ENCODE data around the gene DNAJC24. TPM values are rescaled to one million over a fixed set of nuclear protein-coding genes. Genes with fewer than 3 reads are reported as not detected.

Gene DNAJC24
- total RNA-seq, 2 donors from 2014 or later = 23.9 to 28.6 TPM

DNA sequence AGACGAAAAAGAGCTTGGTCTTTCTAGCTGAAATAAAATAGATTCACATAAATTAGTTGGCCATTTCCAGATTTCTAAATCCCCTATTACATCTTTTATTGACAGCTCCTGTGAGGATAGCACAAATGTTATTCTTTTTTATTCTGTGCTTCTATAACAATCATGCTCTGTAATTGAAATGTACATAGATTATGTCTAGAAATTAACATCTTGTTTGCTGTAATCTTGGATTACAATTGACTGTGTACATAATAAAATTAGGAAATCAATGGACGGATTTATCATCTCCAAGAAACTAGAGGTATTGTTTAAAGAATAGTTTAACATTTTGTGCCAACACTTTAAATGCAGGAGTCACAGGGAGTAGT is 108.5 kb downstream of the DNAJC24 start:
- no peak overlapping the region for H3K4me3 Mint-ChIP-seq
- peaks cover 12% of the 10 kb centered on the region for H3K4me1 Mint-ChIP-seq
- no peaks in the 10 kb centered on the region for H3K9me3 Mint-ChIP-seq
- Histone ChIP-seq H3K27ac (ENCODE audit: low read depth, low read length) (no peak overlapping the region), H3K27me3 (ENCODE audit: control insufficient read depth, insufficient read depth, low read length, poor library complexity, severe bottlenecking) (no peaks in the 10 kb centered on the region), H3K9ac (ENCODE audit: extremely low read depth, low read length, poor library complexity, severe bottlenecking) (no peak overlapping the region), H3K36me3 (ENCODE audit: control insufficient read depth, insufficient read depth, low read length) (no peaks in the 10 kb centered on the region), H3K4me3 (ENCODE audit: low read length) (no peak overlapping the region), H3K9me3 (ENCODE audit: control insufficient read depth, low read length) (no peaks in the 10 kb centered on the region), H3K4me1 (ENCODE audit: control insufficient read depth, insufficient read depth, low read length) (peaks cover 7% of the 10 kb centered on the region)
- peaks cover 10% of the 10 kb centered on the region for H3K36me3 Mint-ChIP-seq (ENCODE audit: low read depth)
- H3K27me3 Mint-ChIP-seq (ENCODE audit: insufficient read depth) = no peaks in the 10 kb centered on the region
- TF ChIP-seq, protein P1, sequence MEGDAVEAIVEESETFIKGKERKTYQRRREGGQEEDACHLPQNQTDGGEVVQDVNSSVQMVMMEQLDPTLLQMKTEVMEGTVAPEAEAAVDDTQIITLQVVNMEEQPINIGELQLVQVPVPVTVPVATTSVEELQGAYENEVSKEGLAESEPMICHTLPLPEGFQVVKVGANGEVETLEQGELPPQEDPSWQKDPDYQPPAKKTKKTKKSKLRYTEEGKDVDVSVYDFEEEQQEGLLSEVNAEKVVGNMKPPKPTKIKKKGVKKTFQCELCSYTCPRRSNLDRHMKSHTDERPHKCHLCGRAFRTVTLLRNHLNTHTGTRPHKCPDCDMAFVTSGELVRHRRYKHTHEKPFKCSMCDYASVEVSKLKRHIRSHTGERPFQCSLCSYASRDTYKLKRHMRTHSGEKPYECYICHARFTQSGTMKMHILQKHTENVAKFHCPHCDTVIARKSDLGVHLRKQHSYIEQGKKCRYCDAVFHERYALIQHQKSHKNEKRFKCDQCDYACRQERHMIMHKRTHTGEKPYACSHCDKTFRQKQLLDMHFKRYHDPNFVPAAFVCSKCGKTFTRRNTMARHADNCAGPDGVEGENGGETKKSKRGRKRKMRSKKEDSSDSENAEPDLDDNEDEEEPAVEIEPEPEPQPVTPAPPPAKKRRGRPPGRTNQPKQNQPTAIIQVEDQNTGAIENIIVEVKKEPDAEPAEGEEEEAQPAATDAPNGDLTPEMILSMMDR (conservative IDR thresholded peaks at IDR 0.05) = no peak
- WGBS, 2 experiments (ENCODE audit: insufficient coverage in 1 of 2, insufficient read length in 1 of 2) = 92 to 100% methylated on average over 1 to 2 of the region's 2 CpGs
- DNase-seq = no peak
- H3K27ac Mint-ChIP-seq = no peak overlapping the region

GRCh38 chr11:31479066-31479465 is 109.4 kb downstream of the DNAJC24 start:
- no peaks in the 10 kb centered on the region for H3K27me3 Mint-ChIP-seq (ENCODE audit: insufficient read depth)
- H3K9me3 ChIP-seq (ENCODE audit: control insufficient read depth, low read length) = no peaks in the 10 kb centered on the region
- H3K27ac ChIP-seq (ENCODE audit: low read depth, low read length) = no peak overlapping the region
- H3K4me3 ChIP-seq (ENCODE audit: low read length) = no peak overlapping the region
- H3K27me3 ChIP-seq (ENCODE audit: control insufficient read depth, insufficient read depth, low read length, poor library complexity, severe bottlenecking) = no peaks in the 10 kb centered on the region
- TF ChIP-seq, protein P1 (conservative IDR thresholded peaks at IDR 0.05) = no peak
- H3K36me3 Mint-ChIP-seq (ENCODE audit: low read depth) = peaks cover 4% of the 10 kb centered on the region
- no peaks in the 10 kb centered on the region for H3K9me3 Mint-ChIP-seq
- 92 to 100% methylated on average over 1 to 3 of the region's 4 CpGs for WGBS, 2 experiments (ENCODE audit: insufficient coverage in 1 of 2, insufficient read length in 1 of 2)
- no peak for DNase-seq
- no peak overlapping the region for H3K27ac Mint-ChIP-seq
- H3K9ac ChIP-seq (ENCODE audit: extremely low read depth, low read length, poor library complexity, severe bottlenecking) = no peak overlapping the region
- peaks cover 12% of the 10 kb centered on the region for H3K4me1 Mint-ChIP-seq
- H3K36me3 ChIP-seq (ENCODE audit: control insufficient read depth, insufficient read depth, low read length) = no peaks in the 10 kb centered on the region
- peaks cover 7% of the 10 kb centered on the region for H3K4me1 ChIP-seq (ENCODE audit: control insufficient read depth, insufficient read depth, low read length)
- H3K4me3 Mint-ChIP-seq = no peak overlapping the region

DNA sequence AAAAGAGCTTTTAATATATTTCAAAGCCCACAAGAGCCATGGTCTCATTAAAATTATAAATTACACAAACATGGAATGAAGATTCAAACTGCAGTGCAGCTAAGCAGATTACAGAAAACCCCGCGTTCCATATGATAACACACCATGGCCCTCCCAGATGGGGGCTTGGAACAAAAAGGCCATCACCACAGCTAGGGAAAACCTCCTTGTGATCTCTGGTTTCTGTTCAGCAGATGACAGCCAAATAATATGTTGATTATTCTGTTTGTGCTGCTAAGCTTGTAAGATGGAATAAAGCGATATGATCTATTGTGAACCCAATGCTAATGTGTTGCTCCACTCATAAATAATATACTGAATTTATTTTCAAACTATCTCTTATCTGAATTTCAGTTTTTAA is 111.3 kb downstream of the DNAJC24 start:
- Mint-ChIP-seq H3K27ac (no peak overlapping the region), H3K27me3 (ENCODE audit: insufficient read depth) (no peaks in the 10 kb centered on the region), H3K36me3 (ENCODE audit: low read depth) (no peaks in the 10 kb centered on the region), H3K4me1 (peaks cover 17% of the 10 kb centered on the region), H3K4me3 (no peak overlapping the region), H3K9me3 (no peaks in the 10 kb centered on the region)
- Histone ChIP-seq H3K9me3 (ENCODE audit: control insufficient read depth, low read length) (no peaks in the 10 kb centered on the region), H3K4me3 (ENCODE audit: low read length) (no peak overlapping the region), H3K9ac (ENCODE audit: extremely low read depth, low read length, poor library complexity, severe bottlenecking) (no peak overlapping the region), H3K27me3 (ENCODE audit: control insufficient read depth, insufficient read depth, low read length, poor library complexity, severe bottlenecking) (no peaks in the 10 kb centered on the region), H3K36me3 (ENCODE audit: control insufficient read depth, insufficient read depth, low read length) (no peaks in the 10 kb centered on the region), H3K4me1 (ENCODE audit: control insufficient read depth, insufficient read depth, low read length) (peaks cover 7% of the 10 kb centered on the region), H3K27ac (ENCODE audit: low read depth, low read length) (no peak overlapping the region)
- WGBS, 2 experiments (ENCODE audit: insufficient coverage in 1 of 2, insufficient read length in 1 of 2) = 98% methylated on average over 2 of the region's 3 CpGs; no CpG with 5 or more reads in 1 of the 2 experiments
- TF ChIP-seq, protein P1 (conservative IDR thresholded peaks at IDR 0.05) = no peak
- no peak for DNase-seq

Other genes starting within 250 kb of the DNAJC24 start
- gene DCDC1, start 121 bp upstream of the DNAJC24 start, total RNA-seq = 1 to 10 TPM; 2.9 to 3.2 TPM
- 10 to 100 TPM; 28.9 to 44.9 TPM for gene IMMP1L, start 139.8 kb downstream of the DNAJC24 start, total RNA-seq
- gene ELP4, start 139.9 kb downstream of the DNAJC24 start, total RNA-seq = 10 to 100 TPM; 19.1 to 25.2 TPM

All from endodermal cell (in vitro differentiated cells).